Fibroblast of the aortic adventitia (primary cell): ENCODE measurements around the gene SEMA6A. TPM values are rescaled to one million over a fixed set of nuclear protein-coding genes. Genes with fewer than 3 reads are reported as not detected.

Experiments used
- DNase-seq: peaks from one replicate; pipeline ENCODE4 v3.0.0-alpha.2; 2010; ENCODE audit warnings: low read depth
- H3K4me3 ChIP-seq: 2 replicates; pipeline ENCODE4 v1.5.1; 2011; ENCODE audit warnings: low read depth, mild to moderate bottlenecking, control low read depth, low read length, moderate library complexity
- total RNA-seq: library from RNA; depleted of rRNA; stranded (reverse); fragments of >200 nt; gene quantifications from 2 replicates; pipeline ENCODE4 v1.2.3, GENCODE V29; 2012; ENCODE audit warnings: low replicate concordance
- TF ChIP-seq, protein P1 (sequence below): IDR thresholded peaks from 2 replicates; pipeline ENCODE4 v1.5.1; 2011; ENCODE audit warnings: mild to moderate bottlenecking, low read length, control low read depth, inconsistent platforms; ENCODE audit not compliant: insufficient read depth

The SEMA6A gene
- total RNA-seq, 1 donor = 0.36 TPM

DNA sequence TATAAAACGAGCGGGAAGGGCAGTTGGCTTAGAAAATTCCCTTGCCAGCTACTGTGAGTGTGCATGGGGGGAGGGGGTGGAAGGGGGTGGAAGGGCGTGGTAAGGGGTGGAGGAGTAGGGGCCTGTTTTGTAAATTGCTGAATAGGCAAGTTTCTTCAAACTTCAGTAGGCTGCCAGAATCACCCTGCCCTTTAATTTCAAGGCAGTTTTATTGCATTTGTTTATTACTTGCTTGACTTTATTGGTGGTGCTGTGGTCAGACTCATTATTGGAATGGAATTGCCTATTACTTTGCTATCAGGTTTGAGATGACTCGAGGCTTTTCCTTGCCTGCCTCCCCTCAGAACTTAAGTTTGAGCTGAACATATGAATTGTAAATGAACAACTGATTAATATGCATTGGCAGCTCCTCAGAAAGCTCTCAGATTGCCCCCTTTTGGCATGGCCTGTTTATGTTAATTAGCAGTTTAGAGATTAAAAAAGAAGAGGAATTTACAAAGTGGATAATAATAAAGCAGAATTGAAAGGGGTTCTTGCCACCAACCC lies 76.0 kb downstream of the SEMA6A start:
- H3K4me3 ChIP-seq = no peak overlapping the region
- no peak for DNase-seq
- TF ChIP-seq, protein P1, sequence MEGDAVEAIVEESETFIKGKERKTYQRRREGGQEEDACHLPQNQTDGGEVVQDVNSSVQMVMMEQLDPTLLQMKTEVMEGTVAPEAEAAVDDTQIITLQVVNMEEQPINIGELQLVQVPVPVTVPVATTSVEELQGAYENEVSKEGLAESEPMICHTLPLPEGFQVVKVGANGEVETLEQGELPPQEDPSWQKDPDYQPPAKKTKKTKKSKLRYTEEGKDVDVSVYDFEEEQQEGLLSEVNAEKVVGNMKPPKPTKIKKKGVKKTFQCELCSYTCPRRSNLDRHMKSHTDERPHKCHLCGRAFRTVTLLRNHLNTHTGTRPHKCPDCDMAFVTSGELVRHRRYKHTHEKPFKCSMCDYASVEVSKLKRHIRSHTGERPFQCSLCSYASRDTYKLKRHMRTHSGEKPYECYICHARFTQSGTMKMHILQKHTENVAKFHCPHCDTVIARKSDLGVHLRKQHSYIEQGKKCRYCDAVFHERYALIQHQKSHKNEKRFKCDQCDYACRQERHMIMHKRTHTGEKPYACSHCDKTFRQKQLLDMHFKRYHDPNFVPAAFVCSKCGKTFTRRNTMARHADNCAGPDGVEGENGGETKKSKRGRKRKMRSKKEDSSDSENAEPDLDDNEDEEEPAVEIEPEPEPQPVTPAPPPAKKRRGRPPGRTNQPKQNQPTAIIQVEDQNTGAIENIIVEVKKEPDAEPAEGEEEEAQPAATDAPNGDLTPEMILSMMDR = no peak

DNA sequence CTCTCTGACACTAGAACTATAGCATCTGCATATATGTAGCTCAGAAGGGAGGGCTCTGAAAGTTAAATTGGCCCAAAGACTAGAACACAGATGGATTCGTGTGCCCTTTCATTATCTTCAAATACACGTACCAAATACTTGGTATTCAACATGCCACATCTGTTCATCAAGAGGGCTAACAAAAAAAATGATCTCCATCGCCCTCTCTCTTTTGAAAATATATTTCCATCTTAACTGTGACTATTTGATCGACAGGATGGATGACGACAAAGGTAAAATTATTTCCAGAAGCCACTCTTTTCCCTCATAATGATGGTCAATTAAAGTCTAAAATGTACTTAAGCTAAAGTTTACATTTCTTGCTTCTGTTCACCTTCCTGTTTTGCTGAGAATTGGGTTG lies 77.0 kb downstream of the SEMA6A start:
- no peak for DNase-seq
- H3K4me3 ChIP-seq = no peak overlapping the region
- TF ChIP-seq, protein P1 = no peak

DNA sequence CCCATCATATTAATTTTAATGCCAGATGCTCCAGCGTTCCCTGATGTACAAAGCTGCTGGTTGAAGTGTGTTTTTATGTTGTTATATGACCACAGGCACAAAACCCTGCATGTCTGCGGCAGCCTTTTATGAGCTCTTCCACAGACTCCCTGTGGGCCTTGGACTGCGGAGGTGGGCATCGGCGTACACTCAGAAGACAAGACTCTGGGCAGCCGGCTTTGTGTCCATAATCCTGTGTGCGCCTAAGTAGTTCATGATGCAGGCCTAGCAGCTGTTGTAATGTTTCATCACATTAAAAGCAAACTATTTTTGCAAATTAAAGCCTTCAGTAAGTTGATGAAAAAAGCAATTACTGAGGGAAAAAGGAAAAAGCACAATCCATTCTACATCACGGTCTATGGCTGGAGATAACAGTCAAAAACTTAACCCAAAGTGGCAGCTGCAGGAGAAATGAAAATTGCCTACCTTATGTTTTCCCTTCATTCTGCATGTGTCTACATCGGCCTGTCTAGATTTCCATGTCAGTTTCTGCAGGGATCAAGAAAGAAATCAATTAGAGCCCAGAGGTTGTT lies 78.8 kb downstream of the SEMA6A start:
- no peak overlapping the region for H3K4me3 ChIP-seq
- TF ChIP-seq, protein P1 = no peak
- DNase-seq = no peak

DNA sequence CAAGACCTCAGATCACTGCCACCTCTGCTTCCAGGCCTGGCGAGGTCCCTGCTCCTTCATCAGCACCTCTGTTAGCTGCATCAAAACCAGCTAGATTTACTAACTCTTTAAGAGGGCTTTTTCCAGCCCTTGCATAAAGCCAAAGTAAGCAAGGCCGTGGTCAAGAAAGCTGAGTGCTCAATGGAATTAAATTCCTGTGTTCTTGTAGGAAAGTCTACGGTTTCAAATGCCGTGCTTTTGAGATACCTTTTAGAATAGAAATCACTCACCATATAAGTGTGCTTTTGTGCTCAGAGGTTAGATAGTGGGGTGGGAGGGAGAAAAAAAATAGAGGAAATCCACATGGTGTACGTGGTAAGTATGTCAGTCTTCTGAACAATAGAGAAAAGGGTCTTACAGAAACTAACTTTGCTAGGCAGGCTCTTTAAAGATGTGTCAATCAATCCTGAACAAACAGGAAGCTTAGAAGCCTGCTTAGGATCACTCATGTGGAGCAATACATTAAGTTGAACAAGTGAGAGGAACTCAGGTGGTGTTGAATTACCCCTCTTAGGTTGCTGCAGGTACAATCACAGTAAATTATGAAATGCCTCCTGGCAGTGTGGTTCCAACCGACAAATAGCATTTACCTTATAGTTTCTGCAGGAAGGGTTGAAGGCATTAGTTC lies 79.7 kb downstream of the SEMA6A start:
- DNase-seq = no peak
- TF ChIP-seq, protein P1 = no peak
- H3K4me3 ChIP-seq = no peak overlapping the region

DNA sequence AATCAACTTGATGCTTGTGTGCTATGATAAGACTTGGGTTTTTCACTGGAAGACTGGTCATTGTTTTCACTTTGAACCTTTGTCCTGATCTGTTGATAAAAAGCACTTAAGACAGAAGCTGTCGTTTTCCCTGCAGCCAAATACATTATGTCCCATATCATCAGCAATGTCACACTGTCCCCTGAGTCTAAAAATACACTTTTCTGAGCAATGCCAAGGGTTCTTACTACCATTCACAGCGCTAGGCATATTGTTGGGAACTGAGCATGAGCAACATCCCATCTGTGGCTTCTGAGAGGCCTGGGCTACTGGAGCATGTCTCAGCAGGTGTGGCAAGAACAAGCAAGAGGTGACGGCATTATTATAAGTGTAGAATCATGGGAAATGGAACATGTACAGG lies 81.8 kb downstream of the SEMA6A start:
- no peak overlapping the region for H3K4me3 ChIP-seq
- DNase-seq = no peak
- TF ChIP-seq, protein P1 = no peak

DNA sequence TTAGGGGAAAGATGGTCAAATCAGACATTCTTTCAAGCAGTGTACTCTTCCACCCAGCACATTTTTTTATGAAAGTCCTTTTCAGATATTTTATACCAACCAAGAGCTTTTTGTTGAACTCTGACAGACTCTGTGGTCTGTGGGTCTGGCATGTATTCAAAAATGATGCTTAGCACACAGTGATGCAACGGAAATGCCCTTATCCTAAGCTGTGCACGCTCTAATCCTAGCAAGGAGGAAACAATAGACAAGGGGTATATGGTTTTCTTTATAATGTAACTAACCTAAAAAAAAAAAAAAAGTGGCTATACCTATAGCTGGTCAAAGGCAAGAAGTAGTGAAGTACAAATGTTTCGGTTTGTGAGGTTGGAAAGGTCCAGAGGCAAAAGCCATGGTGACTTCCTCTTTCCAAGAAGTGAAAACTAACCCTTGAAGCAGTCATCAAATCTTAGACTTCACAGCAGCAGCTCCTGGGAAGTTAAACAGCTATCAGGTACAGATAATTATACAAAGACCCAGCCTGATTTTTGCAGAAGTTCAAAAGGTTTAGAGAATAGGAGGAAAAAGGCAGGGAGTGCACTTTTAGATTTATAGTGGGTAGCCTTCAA lies 82.5 kb downstream of the SEMA6A start:
- TF ChIP-seq, protein P1 = no peak
- DNase-seq = peak; percentile 95
- H3K4me3 ChIP-seq = no peak overlapping the region
